GM12875 (cell line): Measurements from ENCODE around the gene KLK7.

Source experiments
- H3K4me3 ChIP-seq: one replicate; pipeline ENCODE4 v1.5.1; 2011; ENCODE audit warnings: low read depth, low read length, control low read depth
- TF ChIP-seq, protein P1 (sequence below): IDR thresholded peaks from 2 replicates; pipeline ENCODE4 v1.5.1; 2011; ENCODE audit warnings: low read depth, mild to moderate bottlenecking, control low read depth, inconsistent platforms, low read length, moderate library complexity, borderline replicate concordance; ENCODE audit not compliant: insufficient read depth

KLK7 gene

DNA sequence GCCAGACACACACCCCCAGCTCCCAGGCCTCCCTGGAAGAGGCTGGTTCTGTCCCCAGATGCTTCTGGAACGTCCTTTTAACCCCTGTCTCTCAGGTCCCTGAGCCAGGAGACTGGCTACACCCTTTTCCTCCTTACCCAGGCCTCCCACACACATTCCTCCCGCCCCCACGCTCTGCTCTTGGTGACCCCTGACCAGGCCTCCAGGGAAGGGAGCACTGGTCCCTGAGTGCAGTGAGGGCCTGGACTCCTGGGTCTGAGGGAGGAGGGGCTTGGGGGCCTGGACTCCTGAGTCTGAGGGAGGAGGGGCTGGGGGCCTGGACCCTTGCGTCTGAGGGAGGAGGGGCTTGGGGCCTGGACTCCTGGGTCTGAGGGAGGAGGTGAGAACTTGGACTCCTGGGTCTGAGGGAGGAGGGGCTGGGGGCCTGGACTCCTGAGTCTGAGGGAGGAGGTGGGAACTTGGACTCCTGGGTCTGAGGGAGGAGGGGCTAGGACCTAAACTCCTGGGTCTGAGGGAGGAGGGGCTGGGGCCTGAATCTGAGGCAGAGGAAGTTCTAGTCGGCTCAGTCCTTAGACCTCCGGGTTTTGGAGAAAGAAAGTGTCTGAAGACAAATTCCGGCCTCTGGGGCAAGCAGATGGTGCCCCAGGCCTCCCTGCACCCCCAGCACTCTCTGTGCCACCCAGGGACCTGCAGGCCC is 14.9 kb downstream of the KLK7 start:
- TF ChIP-seq, protein P1, sequence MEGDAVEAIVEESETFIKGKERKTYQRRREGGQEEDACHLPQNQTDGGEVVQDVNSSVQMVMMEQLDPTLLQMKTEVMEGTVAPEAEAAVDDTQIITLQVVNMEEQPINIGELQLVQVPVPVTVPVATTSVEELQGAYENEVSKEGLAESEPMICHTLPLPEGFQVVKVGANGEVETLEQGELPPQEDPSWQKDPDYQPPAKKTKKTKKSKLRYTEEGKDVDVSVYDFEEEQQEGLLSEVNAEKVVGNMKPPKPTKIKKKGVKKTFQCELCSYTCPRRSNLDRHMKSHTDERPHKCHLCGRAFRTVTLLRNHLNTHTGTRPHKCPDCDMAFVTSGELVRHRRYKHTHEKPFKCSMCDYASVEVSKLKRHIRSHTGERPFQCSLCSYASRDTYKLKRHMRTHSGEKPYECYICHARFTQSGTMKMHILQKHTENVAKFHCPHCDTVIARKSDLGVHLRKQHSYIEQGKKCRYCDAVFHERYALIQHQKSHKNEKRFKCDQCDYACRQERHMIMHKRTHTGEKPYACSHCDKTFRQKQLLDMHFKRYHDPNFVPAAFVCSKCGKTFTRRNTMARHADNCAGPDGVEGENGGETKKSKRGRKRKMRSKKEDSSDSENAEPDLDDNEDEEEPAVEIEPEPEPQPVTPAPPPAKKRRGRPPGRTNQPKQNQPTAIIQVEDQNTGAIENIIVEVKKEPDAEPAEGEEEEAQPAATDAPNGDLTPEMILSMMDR, result no peak
- no peak overlapping the region for H3K4me3 ChIP-seq

DNA sequence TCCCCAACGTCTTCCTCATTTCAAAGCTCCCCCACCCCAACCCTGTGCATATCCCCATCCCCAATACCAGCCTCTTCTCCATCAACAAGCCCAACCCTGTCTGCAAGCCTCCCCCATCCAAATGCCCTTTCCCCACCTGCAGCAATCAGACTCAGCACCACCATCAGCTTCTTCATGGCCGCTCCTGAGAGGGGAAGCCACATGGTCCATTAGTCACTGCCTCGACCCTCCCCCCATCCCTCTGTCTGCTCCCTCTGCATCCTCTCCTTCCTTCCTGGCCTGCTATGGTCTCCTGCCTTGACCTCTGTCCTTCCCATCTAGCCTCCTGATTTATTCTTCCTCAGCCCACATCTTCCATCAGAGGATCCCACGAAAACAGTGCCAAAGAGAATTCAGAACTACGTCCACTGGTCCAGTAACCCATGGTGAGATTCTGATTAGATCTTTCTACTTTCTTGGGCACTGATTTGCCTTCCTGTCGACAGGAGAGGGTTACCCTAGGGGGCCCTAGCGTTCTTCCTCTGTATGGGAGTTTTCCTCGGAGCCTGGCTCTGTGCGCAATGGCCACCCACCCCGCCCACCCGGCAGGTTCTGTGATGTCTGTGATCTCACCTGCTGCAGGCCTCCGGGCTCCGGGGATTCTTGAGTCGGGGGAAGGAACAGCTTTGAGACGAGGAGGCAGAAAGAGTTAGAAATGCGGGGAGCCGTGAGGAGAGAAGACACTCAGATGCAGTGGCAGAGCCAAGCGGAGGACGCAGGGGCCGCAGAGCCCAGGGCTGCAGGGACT is 15.6 kb downstream of the KLK7 start:
- TF ChIP-seq, protein P1, result no peak
- no peak overlapping the region for H3K4me3 ChIP-seq

DNA sequence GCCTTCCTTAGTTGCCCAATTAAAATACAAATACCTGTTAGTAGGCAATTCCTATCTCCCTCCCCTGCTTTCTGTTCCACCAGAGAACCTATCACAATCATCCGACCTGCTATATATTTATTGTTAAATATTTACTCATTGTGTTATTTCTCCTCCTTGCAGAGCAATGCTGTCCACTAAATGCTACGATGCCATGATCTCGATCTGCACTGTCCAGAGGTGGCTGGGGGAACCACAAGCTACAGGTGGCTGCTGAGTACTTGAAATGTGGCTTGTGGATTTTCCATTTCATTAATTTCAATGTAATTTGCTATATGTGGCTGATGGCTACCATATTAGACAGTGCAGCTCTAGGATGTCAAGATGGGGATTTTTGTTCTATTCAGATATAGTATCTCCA is 19.5 kb downstream of the KLK7 start:
- H3K4me3 ChIP-seq, result no peak overlapping the region
- TF ChIP-seq, protein P1, result no peak

DNA sequence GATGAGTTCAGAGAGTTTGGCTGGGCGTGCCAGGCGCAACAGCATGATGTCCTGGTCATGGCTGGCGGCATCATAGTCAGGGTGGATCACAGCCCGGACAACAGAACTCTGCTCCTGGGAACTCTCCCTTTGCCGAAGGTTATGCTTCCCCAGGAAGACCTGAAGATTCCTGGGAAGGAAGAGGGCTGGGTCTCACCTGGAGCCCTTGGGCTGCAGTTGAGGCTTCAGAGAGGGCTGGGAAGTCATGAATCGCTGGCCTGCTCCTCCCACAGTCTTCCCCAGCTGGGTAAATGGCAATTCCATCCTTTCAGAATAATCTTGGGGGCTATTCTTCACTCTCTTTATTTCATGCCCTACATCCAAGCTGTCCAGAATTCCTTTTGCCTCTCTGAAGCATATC is 20.3 kb downstream of the KLK7 start:
- TF ChIP-seq, protein P1, result no peak
- H3K4me3 ChIP-seq, result no peak overlapping the region

DNA sequence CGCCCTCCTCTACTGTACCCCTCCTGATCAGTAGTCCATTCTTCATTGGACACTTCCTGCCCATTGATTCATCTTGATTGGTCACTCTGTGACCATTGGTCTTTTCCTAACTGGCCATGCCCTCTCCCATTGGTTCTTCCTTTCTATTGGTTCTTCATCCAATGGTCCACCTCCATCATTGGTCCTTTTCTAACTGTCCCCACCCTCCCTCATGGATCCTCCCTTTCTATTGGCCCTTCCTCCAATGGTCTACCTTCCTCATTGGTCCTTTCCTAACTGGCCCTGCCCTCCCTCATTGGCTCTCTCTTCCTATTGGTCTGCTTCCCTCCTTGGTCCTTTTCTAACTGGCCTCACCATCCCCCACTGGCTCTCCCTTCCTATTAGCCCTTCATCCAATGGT is 21.5 kb downstream of the KLK7 start:
- TF ChIP-seq, protein P1, result no peak
- no peak overlapping the region for H3K4me3 ChIP-seq

DNA sequence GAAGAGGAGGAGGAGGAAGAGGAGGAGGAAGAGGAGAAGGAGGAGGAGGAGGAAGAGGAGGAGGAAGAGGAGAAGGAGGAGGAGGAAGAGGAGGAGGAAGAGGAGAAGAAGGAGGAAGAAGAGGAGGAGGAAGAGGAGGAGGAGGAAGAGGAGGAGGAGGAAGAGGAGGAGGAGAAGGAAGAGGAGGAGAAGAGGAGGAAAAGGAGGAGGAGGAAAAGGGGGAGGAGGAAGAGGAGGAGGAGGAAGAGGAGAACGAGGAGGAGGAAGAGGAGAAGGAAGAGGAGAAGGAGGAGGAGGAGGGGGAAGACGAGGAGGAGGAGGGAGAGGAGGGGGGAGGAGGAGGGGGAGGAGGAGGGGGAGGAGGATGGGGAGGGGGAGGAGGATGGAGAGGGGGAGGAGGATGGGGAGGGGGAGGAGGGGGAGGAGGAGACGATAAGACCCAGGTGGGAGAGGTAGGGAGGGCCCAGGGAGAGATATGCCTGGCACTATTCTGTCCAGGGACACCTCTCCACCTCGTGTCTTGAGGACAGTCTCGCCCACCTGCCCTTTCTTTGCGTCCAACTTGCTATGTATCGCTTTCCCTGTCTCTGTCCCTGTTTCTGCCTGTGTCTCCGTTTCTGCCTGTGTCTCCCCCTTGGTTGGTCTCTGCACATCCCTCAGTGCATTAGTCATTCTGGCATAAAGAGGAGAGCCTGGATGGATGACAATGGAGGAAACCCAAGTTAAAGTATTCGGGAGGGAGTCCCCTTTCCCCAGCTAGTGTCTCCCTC is 23.8 kb downstream of the KLK7 start:
- H3K4me3 ChIP-seq, result no peak overlapping the region
- TF ChIP-seq, protein P1, result no peak
